ENCODE measurements around the gene LRRC27. TPM values are rescaled to one million over a fixed set of nuclear protein-coding genes. Genes with fewer than 3 reads are reported as not detected.

Gene LRRC27
- total and polyA plus RNA-seq, 9 donors: 6.3 to 10.3 (median 7.5) TPM

DNA sequence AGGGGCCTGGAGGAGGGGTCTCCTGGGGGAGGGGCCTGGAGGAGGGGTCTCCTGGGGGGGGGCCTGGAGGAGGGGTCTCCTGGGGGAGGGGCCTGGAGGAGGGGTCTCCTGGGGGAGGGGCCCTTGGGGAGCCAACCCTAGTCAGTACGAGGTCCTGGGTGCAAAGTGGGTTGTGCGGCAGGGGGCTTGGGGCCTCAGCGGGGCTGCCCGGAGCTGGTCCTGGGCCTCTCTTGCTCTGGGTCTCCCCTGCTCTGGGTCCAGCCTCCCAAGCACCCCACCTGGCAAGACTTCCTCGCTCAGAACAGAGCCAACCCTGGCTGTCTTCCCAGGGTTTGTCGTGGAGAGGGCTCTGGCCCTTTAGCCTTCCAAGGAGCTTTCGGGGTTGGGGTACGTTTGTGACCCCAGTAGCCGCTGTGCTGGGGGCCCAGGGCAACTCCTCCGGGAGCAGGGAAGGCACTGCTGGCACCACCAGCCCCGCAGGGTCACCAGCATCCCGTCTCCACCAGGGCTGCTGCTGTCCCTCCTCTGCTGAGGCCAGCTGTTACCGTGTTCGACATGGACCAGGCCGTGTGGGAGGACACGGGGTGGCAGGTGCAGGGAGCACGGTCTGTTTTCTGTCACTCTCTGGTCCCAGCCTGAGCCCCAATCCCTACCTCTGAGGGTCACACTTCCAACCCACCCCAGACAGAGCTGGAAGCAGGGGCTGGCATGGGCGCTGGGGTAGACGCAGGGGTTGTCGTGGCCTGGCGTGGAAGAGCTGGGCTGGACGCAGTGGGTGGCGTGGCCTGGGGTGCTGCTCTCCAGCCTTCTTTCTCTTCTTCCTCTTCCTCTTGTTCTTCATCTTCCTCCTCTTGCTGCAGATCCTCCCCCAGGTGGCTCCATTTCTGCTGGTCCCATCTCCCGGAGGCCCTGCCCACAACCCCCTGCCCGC lies 87.8 kb downstream of the LRRC27 start:
- no peaks in the 10 kb centered on the region for H3K36me3 ChIP-seq (ENCODE audit: control insufficient read depth, insufficient read depth, low read length)
- no peaks in the 10 kb centered on the region for H3K27me3 ChIP-seq (ENCODE audit: control insufficient read depth, insufficient read depth, low read length)
- peaks cover 88% of the 10 kb centered on the region for H3K4me1 ChIP-seq (ENCODE audit: control insufficient read depth, insufficient read depth, low read length)
- no peak overlapping the region for H3K4me3 ChIP-seq (ENCODE audit: low read length)
- H3K9me3 ChIP-seq (replicated peaks; ENCODE audit: control insufficient read depth, low read depth, low read length): no peaks in the 10 kb centered on the region
- WGBS (ENCODE audit: insufficient coverage): 76% methylated on average over 18 of the region's 25 CpGs
- peak; percentile 67 for DNase-seq
- H3K27ac ChIP-seq (ENCODE audit: low read length): peak overlapping the region; percentile 86

DNA sequence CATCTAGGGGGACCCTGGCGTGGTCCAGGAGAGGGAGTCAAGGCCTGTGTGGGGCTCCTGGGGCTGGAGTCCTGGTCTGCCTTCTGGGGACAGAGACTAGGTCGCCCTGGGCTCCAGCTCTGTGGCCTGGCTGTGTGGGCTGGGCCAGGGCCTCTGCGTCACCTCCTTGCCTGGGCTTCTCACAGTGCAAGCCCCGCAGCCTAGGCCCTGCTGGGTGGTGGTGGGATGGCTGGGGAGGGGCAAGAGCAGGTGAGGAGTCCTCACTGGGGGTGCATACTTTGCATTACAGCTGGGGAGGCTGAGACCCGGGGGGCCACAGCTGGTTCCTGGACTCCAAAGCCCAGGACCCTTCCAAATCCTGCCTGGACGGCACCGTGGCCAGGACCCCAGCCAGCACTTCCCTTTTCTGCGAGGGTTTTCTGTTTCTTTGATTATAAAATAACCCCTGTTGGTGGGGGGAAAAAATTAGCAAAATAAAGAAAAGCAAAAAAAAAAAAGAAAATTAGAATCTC lies 88.5 kb downstream of the LRRC27 start:
- Histone ChIP-seq H3K27ac (ENCODE audit: low read length) (peak overlapping the region; percentile 86), H3K4me1 (ENCODE audit: control insufficient read depth, insufficient read depth, low read length) (peaks cover 92% of the 10 kb centered on the region), H3K9me3 (replicated peaks; ENCODE audit: control insufficient read depth, low read depth, low read length) (no peaks in the 10 kb centered on the region), H3K27me3 (ENCODE audit: control insufficient read depth, insufficient read depth, low read length) (no peaks in the 10 kb centered on the region), H3K36me3 (ENCODE audit: control insufficient read depth, insufficient read depth, low read length) (no peaks in the 10 kb centered on the region), H3K4me3 (ENCODE audit: low read length) (no peak overlapping the region)
- DNase-seq: no peak
- WGBS (ENCODE audit: insufficient coverage): 53% methylated on average over 2 of the region's 8 CpGs

DNA sequence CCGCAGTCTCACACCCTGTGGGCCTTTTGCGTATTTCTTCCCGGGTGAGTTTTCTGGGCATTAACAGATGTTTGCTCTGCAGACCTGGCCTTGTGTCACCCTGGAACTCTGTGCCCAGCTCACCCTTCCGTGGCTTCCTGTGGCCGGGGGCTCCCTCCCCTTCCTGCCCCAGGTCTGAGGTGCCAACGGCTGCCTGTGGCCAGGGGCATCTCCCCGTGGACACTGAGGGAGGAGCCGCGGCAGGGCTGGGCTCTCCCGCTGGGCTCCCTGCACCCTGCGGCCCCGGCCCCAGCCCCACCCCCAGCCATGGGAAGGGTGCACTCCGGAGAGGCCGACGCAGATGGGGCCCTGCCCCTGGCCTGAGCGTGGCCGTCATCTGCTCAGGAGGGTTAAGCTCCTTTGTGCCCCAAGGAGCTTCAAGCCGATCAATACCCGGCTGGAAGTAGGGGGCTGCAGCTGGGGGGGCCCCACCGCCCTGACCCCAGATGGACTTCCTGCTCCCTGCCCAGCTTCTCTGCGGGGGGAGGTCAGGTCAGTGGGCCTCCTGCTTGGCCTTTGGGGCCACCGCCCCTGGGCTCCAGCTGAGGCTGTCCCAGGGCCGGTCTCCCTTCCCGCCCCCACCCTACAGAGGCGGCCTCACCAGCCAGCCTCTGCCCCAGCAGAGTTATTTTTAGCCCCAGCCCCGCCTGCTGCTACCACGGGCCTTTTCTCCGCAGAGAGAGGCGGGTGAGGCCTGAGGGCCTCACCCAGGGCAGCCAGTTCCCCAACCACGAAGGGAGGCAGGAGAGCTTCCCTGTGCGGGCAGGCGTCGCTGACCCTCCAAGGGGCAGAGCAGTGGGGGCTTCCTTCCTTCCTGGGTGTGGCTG lies 89.2 kb downstream of the LRRC27 start:
- WGBS (ENCODE audit: insufficient coverage): 24% methylated on average over 13 of the region's 33 CpGs
- Histone ChIP-seq H3K27me3 (ENCODE audit: control insufficient read depth, insufficient read depth, low read length) (no peaks in the 10 kb centered on the region), H3K4me3 (ENCODE audit: low read length) (no peak overlapping the region), H3K4me1 (ENCODE audit: control insufficient read depth, insufficient read depth, low read length) (peaks cover 95% of the 10 kb centered on the region), H3K36me3 (ENCODE audit: control insufficient read depth, insufficient read depth, low read length) (no peaks in the 10 kb centered on the region), H3K9me3 (replicated peaks; ENCODE audit: control insufficient read depth, low read depth, low read length) (no peaks in the 10 kb centered on the region), H3K27ac (ENCODE audit: low read length) (peak overlapping the region; percentile 91)
- peak; percentile 86 for DNase-seq

- Histone ChIP-seq H3K27me3 (ENCODE audit: control insufficient read depth, insufficient read depth, low read length) (no peaks in the 10 kb centered on the region), H3K4me3 (ENCODE audit: low read length) (no peak overlapping the region), H3K36me3 (ENCODE audit: control insufficient read depth, insufficient read depth, low read length) (no peaks in the 10 kb centered on the region), H3K4me1 (ENCODE audit: control insufficient read depth, insufficient read depth, low read length) (peaks cover 95% of the 10 kb centered on the region), H3K9me3 (replicated peaks; ENCODE audit: control insufficient read depth, low read depth, low read length) (no peaks in the 10 kb centered on the region), H3K27ac (ENCODE audit: low read length) (peak overlapping the region; percentile 91)
- DNase-seq: peak; percentile 85
- WGBS (ENCODE audit: insufficient coverage): 53% methylated on average over 23 of the region's 30 CpGs
Measured at GRCh38 chr10:132421847-132422751, 90.1 kb downstream of the LRRC27 start.

DNA sequence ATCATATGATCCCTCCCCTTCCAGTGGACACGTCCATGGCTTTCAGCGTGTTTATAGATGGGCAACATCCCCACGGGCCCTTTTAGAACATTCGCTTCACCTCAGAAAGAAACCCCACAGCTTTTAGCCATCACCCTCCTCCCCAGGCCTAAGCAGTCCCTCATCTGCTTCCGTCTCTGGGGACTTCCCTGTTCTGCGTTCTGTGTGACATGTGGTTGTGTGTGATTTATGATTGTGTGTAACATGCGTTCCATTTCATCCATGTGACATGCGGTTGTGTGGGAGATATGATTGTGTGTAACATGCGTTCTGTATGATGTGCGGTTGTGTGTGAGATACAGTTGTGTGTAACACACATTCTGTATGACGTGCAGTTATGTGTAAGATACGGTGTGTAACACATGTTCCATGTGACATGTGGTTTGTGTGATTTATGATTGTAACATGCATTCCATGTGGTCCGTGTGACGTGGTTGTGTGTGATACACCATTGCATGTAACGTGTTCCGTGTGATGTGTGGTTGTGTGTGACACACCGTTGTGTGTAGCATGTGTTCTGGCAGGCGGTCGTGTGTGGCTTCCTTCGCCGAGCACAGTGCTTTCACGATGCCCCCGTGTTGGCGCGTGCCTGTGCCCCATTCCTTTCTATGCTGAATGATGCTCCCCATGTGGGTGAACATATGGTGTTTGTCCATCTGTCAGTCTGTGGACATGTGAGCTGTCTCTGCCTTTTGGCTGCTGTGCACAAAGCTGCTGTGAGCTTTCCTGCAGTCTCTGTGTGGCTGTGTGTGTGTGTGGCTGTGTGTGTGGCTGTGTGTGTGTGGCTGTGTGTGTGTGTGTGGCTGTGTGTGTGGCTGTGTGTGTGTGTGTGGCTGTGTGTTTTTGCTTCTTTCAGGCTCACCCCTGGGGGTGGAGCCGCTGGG lies 91.2 kb downstream of the LRRC27 start:
- no peaks in the 10 kb centered on the region for H3K27me3 ChIP-seq (ENCODE audit: control insufficient read depth, insufficient read depth, low read length)
- peak overlapping the region; percentile 91 for H3K27ac ChIP-seq (ENCODE audit: low read length)
- peak; percentile 80 for DNase-seq
- 82% methylated on average over 21 of the region's 26 CpGs for WGBS (ENCODE audit: insufficient coverage)
- H3K4me1 ChIP-seq (ENCODE audit: control insufficient read depth, insufficient read depth, low read length): peaks cover 85% of the 10 kb centered on the region
- no peaks in the 10 kb centered on the region for H3K9me3 ChIP-seq (replicated peaks; ENCODE audit: control insufficient read depth, low read depth, low read length)
- H3K4me3 ChIP-seq (ENCODE audit: low read length): no peak overlapping the region
- no peaks in the 10 kb centered on the region for H3K36me3 ChIP-seq (ENCODE audit: control insufficient read depth, insufficient read depth, low read length)

DNA sequence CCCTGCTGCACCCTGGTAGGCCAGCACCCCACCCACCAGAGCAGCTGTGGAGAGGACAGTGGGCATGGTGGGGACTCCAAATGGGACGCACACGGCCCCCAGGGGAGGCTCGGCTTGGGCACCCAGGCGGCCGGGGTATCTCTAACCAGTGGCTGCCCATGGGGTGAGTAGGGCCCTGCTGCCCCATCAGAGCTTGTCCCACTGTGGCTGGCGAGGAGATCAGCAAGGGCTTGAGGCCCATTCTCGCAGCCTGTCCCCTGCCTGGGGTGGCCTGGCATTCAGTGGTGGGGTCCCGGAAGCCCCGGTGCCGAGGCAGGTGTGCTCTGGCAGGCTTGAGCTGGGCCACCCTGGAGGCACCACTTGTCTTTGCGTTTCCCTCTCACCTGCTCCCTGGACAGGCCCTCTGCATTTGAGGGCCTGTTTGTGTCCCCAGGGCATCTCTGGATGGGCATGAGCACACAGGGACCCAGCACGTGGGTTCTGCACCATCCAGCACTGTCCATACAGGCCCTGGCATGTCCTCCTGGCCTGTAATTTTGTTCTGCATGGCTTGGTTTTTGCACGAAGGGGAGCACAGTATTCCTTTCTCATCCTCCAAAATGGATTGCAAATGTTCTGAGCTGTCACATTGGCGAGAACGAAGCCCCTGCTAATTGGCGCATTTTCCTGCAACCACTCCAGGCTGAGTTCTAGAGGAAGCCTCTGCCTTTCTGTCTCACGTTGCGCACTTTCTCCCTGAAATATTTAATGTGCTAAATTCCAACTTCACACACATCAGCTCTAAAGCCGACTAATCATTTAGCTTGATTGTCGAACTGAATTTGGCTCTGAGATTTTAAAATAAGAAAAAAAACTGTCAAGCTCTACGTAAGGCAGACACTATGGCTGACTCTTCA lies 92.2 kb downstream of the LRRC27 start:
- Histone ChIP-seq H3K36me3 (ENCODE audit: control insufficient read depth, insufficient read depth, low read length) (no peaks in the 10 kb centered on the region), H3K27ac (ENCODE audit: low read length) (peak overlapping the region; percentile 49), H3K27me3 (ENCODE audit: control insufficient read depth, insufficient read depth, low read length) (no peaks in the 10 kb centered on the region), H3K4me1 (ENCODE audit: control insufficient read depth, insufficient read depth, low read length) (peaks cover 85% of the 10 kb centered on the region), H3K4me3 (ENCODE audit: low read length) (no peak overlapping the region), H3K9me3 (replicated peaks; ENCODE audit: control insufficient read depth, low read depth, low read length) (no peaks in the 10 kb centered on the region)
- no peak for DNase-seq
- 79% methylated on average over 18 of the region's 21 CpGs for WGBS (ENCODE audit: insufficient coverage)

- H3K27me3 ChIP-seq (ENCODE audit: control insufficient read depth, insufficient read depth, low read length): no peaks in the 10 kb centered on the region
- DNase-seq: no peak
- H3K36me3 ChIP-seq (ENCODE audit: control insufficient read depth, insufficient read depth, low read length): no peaks in the 10 kb centered on the region
- no peak overlapping the region for H3K4me3 ChIP-seq (ENCODE audit: low read length)
- WGBS (ENCODE audit: insufficient coverage): 97% methylated on average over 60 of the region's 61 CpGs
- no peak overlapping the region for H3K27ac ChIP-seq (ENCODE audit: low read length)
- H3K9me3 ChIP-seq (replicated peaks; ENCODE audit: control insufficient read depth, low read depth, low read length): no peaks in the 10 kb centered on the region
- peaks cover 86% of the 10 kb centered on the region for H3K4me1 ChIP-seq (ENCODE audit: control insufficient read depth, insufficient read depth, low read length)
Measured at GRCh38 chr10:132425029-132425756, 93.2 kb downstream of the LRRC27 start.

GRCh38 chr10:132425757-132426155 lies 93.8 kb downstream of the LRRC27 start:
- Histone ChIP-seq H3K4me1 (ENCODE audit: control insufficient read depth, insufficient read depth, low read length) (peaks cover 85% of the 10 kb centered on the region), H3K9me3 (replicated peaks; ENCODE audit: control insufficient read depth, low read depth, low read length) (no peaks in the 10 kb centered on the region), H3K27me3 (ENCODE audit: control insufficient read depth, insufficient read depth, low read length) (no peaks in the 10 kb centered on the region), H3K36me3 (ENCODE audit: control insufficient read depth, insufficient read depth, low read length) (no peaks in the 10 kb centered on the region), H3K27ac (ENCODE audit: low read length) (no peak overlapping the region), H3K4me3 (ENCODE audit: low read length) (no peak overlapping the region)
- no peak for DNase-seq
- 72% methylated on average over 5 of the region's 9 CpGs for WGBS (ENCODE audit: insufficient coverage)

Measured in muscle of leg (tissue), 11 donors.